ENCODE results near the gene KCNK2. TPM values are rescaled to one million over a fixed set of nuclear protein-coding genes. Genes with fewer than 3 reads are reported as not detected.

The KCNK2 gene
- total and polyA plus RNA-seq, 2 of the 4 experiments (the other 2 are of a cell fraction): 45.9 to 86.9 TPM

DNA sequence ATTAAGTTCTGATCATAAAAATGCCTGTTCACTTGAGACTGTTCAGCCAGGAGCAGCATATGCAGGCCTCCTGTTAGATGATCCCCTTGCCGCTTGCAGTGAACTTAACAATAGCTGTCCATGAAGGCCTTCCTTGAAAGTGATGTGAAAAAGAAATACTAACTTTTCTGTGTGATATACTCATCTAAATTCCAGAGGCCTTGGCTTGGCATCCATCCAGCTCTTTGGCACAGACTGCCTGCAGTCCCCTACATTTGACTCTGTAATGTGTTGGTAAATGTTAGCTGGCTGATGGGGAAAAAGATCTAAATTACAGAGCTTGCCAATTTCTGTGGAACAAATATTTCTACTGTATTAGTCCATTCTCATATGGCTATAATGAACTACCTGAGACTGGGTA lies 73.7 kb downstream of the KCNK2 start:
- intact Hi-C loops (cut with micrococcal nuclease): no loop called here
- Histone ChIP-seq H3K9me3 (ENCODE audit: control insufficient read depth, insufficient read depth, low read length) (no peaks in the 10 kb centered on the region), H3K36me3 (ENCODE audit: control insufficient read depth, insufficient read depth, low read length) (no peaks in the 10 kb centered on the region), H3K23ac (ENCODE audit: low read depth, low read length) (no peak overlapping the region), H2BK5ac (ENCODE audit: low read depth, low read length, poor library complexity, severe bottlenecking) (no peak overlapping the region), H3K4ac (ENCODE audit: low read depth, low read length) (no peak overlapping the region), H2BK20ac (ENCODE audit: low read depth, low read length) (no peak overlapping the region), H3K18ac (ENCODE audit: low read depth, low read length) (no peak overlapping the region), H3K27me3 (ENCODE audit: control insufficient read depth, insufficient read depth, low read length) (no peaks in the 10 kb centered on the region), H2AK9ac (replicated peaks; ENCODE audit: low read depth, low read length, poor library complexity) (no peak overlapping the region), H4K20me1 (ENCODE audit: insufficient read depth, low read length) (no peaks in the 10 kb centered on the region), H2BK15ac (ENCODE audit: low read depth, low read length) (no peak overlapping the region), H4K8ac (ENCODE audit: low read depth in 2 of 2, low read length in 2 of 2) (no peak overlapping the region), H2AFZ (replicated peaks; ENCODE audit: low read length, poor library complexity) (no peak overlapping the region), H3K14ac (replicated peaks; ENCODE audit: low read depth, low read length) (no peak overlapping the region), H3K9me1 (ENCODE audit: insufficient read depth, low read length) (no peaks in the 10 kb centered on the region), H3K4me1 (ENCODE audit: control insufficient read depth, insufficient read depth, low read length) (no peaks in the 10 kb centered on the region; the same call in 1 of the 2 replicates), H3K27ac (ENCODE audit: insufficient read depth, low read length) (no peak overlapping the region), H3K4me3 (ENCODE audit: insufficient read depth, low read depth, low read length) (no peak overlapping the region), H4K91ac (ENCODE audit: insufficient read depth, low read depth, low read length) (no peak overlapping the region), H3K4me2 (ENCODE audit: low read depth, low read length) (no peak overlapping the region), H2BK120ac (ENCODE audit: low read depth, low read length) (no peak overlapping the region), H4K5ac (ENCODE audit: low read depth, low read length) (no peak overlapping the region), H3K56ac (ENCODE audit: extremely low read depth, insufficient read depth, low read length) (no peak overlapping the region), H3K9ac (ENCODE audit: low read depth, low read length) (no peak overlapping the region), H2AK5ac (ENCODE audit: low read depth, low read length) (no peak overlapping the region), H3K79me1 (ENCODE audit: low read depth in 1 of 2, low read length in 2 of 2) (no peaks in the 10 kb centered on the region; a peak in 1 of 4 replicates)
- TF ChIP-seq RFX5 (IDR thresholded peaks at IDR 0.05; ENCODE audit: low read depth, low read length) (no peak), MXI1 (IDR thresholded peaks at IDR 0.05; ENCODE audit: borderline replicate concordance, low read depth, low read length) (no peak), MAZ (IDR thresholded peaks at IDR 0.05; ENCODE audit: borderline replicate concordance, low read depth, low read length) (no peak), POLR2A (IDR thresholded peaks at IDR 0.05; ENCODE audit: low read depth, low read length) (no peak), FOS (IDR thresholded peaks at IDR 0.05; ENCODE audit: low read depth, low read length) (no peak), RCOR1 (IDR thresholded peaks at IDR 0.05; ENCODE audit: insufficient replicate concordance, low read length) (no peak), CTCF (conservative IDR thresholded peaks at IDR 0.05; ENCODE audit: low read depth, low read length) (no peak), CEBPB (IDR thresholded peaks at IDR 0.05; ENCODE audit: low read depth, low read length) (no peak), BHLHE40 (IDR thresholded peaks at IDR 0.05; ENCODE audit: low read depth, low read length) (no peak), ELK1 (IDR thresholded peaks at IDR 0.05; ENCODE audit: borderline replicate concordance, low read depth, low read length) (no peak), MAFK (IDR thresholded peaks at IDR 0.05; ENCODE audit: low read depth, low read length) (no peak)
- dilution Hi-C loops (cut with HindIII; ENCODE audit: low sequenced_read_pairs, unreplicated experiment): no loop called here
- no TSS peak for BruUV-seq (replicated peaks)
- in situ Hi-C loops (cut with MboI; ENCODE audit: low sequenced_read_pairs): no loop called here
- DNase-seq (peak; percentile 50), ATAC-seq (ENCODE audit: low read depth) (peak; percentile 14; the same call in 1 of the 2 replicates)
- ChIA-PET POLR2A (ENCODE audit: unreplicated experiment) (no interaction called here), CTCF (no interaction called here)
- WGBS, 2 experiments (ENCODE audit: extremely low coverage in 2 of 2, insufficient read length in 1 of 2): no CpG with 5 or more reads among the region's 1 CpG
